IMR-90 (cell line): ENCODE data around the gene KLHDC9.

Experiments
- CTCF ChIP-seq: conservative IDR thresholded peaks from 2 replicates; pipeline ENCODE4 v1.5.1; 2012; ENCODE audit warnings: mild to moderate bottlenecking, low read depth, low read length, improper control_type of control experiment
- RAD21 ChIP-seq: IDR thresholded peaks from 2 replicates; pipeline ENCODE4 v1.6.1; 2012; ENCODE audit warnings: low read length, improper control_type of control experiment

GRCh38 chr1:161066694-161067093, 31.5 kb upstream of the KLHDC9 start:
- TF ChIP-seq RAD21 (no peak), CTCF (no peak)
